ENCODE measurements around the gene KRTAP4-9. TPM values are rescaled to one million over a fixed set of nuclear protein-coding genes. Genes with fewer than 3 reads are reported as not detected.
"Not testable (repeated sequence)": the region's sequence is repeated elsewhere in the genome, so short reads cannot be mapped to it uniquely, and the experiment has no call there.

KRTAP4-9 gene
- total RNA-seq, 4 donors from 2014 or later, result not detected

DNA sequence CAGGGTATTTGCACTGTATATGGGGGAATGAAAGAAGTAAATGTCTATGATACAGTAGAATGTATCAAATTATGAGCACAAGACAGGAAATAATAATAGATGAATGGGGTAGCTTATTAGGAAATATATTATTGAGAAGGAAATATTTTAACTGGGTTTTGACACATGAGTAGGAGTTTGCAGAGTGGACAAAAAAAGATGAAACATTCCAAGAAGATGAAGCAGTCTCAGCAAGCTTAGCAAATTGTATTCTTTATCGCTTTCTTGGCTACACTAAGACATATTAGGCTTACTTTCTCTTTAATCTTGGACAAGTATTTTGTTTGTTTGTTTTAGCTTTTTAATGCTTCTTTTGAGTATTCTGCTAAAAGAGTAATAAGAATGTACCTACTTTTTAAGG, 1.3 kb upstream of the KRTAP4-9 start:
- Histone ChIP-seq H3K4me3 (replicated peaks in 1 of 3) (no peak overlapping the region), H3K36me3 (no peaks in the 10 kb centered on the region), H3K27me3 (no peaks in the 10 kb centered on the region), H3K9me3 (no peaks in the 10 kb centered on the region), H3K4me1 (no peaks in the 10 kb centered on the region), H3K27ac (no peak overlapping the region)
- no peak for TF ChIP-seq POLR2A (IDR thresholded peaks at IDR 0.05)
- TF ChIP-seq, protein P1, sequence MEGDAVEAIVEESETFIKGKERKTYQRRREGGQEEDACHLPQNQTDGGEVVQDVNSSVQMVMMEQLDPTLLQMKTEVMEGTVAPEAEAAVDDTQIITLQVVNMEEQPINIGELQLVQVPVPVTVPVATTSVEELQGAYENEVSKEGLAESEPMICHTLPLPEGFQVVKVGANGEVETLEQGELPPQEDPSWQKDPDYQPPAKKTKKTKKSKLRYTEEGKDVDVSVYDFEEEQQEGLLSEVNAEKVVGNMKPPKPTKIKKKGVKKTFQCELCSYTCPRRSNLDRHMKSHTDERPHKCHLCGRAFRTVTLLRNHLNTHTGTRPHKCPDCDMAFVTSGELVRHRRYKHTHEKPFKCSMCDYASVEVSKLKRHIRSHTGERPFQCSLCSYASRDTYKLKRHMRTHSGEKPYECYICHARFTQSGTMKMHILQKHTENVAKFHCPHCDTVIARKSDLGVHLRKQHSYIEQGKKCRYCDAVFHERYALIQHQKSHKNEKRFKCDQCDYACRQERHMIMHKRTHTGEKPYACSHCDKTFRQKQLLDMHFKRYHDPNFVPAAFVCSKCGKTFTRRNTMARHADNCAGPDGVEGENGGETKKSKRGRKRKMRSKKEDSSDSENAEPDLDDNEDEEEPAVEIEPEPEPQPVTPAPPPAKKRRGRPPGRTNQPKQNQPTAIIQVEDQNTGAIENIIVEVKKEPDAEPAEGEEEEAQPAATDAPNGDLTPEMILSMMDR (IDR thresholded peaks at IDR 0.05), result no peak
- DNase-seq, result no peak
- WGBS, 2 donors, result 88 to 94% methylated on average over 1 of the region's 1 CpG
- intact Hi-C loops (cut with DNase I), result no loop called here

DNA sequence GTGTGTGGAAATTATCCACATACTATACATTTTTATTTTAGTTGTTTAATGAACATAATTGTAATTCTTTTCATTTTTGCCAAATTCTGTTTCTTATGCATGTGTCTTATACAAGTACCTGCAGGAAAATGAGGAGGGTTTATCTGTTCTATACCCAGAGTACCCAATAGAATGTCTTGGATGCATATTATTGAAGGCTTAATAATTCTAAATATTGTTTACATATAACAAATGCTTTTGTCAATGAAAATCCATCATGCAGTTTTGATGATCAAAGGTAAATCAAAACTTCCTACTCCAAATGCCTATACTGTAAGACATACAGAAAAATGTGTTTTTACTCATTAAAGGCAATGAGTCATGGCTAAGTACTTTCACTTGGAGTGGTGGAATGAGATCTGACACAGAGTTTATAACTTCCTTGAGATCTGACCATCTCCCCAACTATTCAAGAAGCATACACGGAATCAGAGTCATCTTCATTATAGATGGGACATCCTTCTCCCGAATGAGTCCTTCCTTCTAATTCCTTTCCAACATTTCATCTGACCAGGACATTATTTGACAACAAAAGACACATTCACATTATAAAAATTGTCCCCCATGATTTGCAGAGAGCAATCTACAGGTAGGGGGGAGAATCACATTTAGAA, 677 bp upstream of the KRTAP4-9 start:
- DNase-seq; H3K27ac ChIP-seq; H3K36me3 ChIP-seq; H3K9me3 ChIP-seq; H3K4me3 ChIP-seq (replicated peaks in 1 of 3); H3K4me1 ChIP-seq; H3K27me3 ChIP-seq; intact Hi-C loops (cut with DNase I): not testable (repeated sequence)
- 74 to 75% methylated on average over 2 of the region's 2 CpGs for WGBS, 2 donors

DNA sequence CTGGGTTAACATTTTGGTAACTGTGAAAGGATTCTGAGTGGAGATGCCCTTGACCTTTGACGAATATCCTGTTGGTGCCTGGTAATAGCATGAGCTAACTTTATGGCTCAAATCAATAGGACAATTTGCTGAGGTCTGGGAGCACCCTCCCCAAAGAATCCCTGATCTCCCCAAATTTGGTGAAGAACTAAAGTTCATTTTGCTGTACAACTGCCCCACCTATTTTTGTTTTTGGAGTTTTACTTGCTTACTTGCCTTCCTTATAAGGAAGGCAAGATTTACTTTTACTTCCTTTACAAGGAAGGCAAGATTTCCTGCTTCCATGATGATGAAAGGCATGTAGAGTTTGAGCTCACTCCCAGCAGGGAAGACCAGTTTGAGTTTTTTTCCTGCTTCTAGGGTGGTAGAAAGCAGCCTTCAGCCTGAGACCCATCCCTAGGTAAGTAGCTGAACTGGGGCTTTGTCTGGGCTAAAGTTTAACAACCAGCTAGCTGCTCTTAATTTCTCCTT, 2.8 kb downstream of the KRTAP4-9 start:
- intact Hi-C loops (cut with DNase I), result no loop called here
- Histone ChIP-seq H3K27me3 (no peaks in the 10 kb centered on the region), H3K36me3 (no peaks in the 10 kb centered on the region), H3K4me1 (no peaks in the 10 kb centered on the region), H3K27ac (no peak overlapping the region), H3K9me3 (no peaks in the 10 kb centered on the region), H3K4me3 (replicated peaks in 1 of 3) (no peak overlapping the region)
- no peak for DNase-seq
- TF ChIP-seq POLR2A (IDR thresholded peaks at IDR 0.05), result no peak
- 74 to 82% methylated on average over 1 of the region's 1 CpG for WGBS, 2 donors

DNA sequence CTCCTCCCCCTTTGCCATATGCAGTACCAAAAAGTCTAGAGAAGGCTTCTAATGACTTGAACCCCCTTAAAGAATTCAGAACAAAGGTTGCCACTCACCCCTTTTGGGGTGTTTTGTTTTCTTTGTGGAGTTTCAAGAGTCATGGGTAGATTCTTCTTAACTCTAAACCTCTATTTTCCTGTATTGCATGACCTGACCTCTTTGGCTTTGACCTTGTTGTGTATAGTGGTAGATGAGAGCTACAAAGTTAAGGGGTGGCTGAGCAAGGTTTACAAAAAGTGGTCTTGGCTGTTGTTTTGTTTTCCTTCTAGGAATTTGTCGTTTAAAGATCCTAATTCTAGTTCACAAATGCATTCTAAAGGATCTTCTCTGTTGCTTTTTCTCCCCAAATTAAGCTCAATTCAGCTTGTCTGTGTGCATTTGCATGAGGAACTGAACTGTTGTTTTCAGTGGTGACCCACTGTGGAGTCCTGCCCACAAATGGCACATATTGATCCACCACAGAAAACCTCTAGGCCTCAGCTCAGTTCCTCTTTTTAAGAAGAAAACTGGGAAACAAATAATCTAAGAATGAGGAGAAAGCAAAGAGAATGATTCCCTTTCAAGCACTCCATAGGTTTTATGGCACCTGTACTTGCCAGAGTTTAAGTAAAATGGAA, 3.7 kb downstream of the KRTAP4-9 start:
- intact Hi-C loops (cut with DNase I); H3K4me3 ChIP-seq (replicated peaks in 1 of 3); H3K27me3 ChIP-seq; DNase-seq; H3K4me1 ChIP-seq; H3K9me3 ChIP-seq; H3K27ac ChIP-seq; H3K36me3 ChIP-seq: not testable (repeated sequence)
- 0 to 13% methylated on average over 1 of the region's 1 CpG for WGBS, 2 donors

DNA sequence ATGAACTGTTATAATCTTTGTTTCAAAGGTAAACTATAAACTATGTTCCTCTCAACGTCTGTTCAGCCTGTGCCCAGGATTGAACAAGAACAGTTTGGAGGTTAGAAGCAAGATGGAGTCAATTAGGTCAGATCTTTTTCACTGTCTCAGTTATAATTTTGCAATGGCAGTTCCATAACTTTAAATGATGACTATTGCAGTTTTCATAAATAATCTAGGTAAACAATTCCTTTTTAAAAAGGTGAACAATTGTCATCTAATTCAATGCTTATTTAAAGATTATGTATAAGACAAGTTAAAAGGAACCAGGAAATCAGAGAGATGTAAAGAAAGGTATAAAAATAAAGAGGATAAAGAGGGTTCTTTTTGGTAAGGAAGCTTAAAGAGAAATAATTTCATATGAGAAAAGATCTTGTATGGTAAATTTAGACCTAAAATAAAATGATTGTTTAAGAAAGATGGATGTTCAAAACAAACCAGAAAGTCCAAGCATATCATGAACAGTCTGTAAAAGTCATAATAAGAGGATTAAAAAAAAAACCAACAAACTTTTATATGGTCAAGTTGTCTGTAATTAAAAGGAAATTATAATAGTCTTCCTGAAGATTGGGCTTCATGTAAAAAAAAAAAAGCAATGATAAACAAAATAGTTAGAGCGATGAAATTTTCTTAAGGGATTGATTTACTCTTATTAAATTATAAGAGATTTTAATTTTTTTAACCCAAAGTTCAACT, 6.1 kb downstream of the KRTAP4-9 start:
- DNase-seq, result no peak
- Histone ChIP-seq H3K9me3 (no peaks in the 10 kb centered on the region), H3K27me3 (no peaks in the 10 kb centered on the region), H3K4me1 (no peaks in the 10 kb centered on the region), H3K36me3 (no peaks in the 10 kb centered on the region), H3K27ac (no peak overlapping the region), H3K4me3 (replicated peaks in 1 of 3) (no peak overlapping the region)
- intact Hi-C loops (cut with DNase I), result no loop called here
- WGBS, 2 donors, result 82 to 84% methylated on average over 2 of the region's 2 CpGs
- TF ChIP-seq, protein P1 (IDR thresholded peaks at IDR 0.05), result no peak
- no peak for TF ChIP-seq POLR2A (IDR thresholded peaks at IDR 0.05)

DNA sequence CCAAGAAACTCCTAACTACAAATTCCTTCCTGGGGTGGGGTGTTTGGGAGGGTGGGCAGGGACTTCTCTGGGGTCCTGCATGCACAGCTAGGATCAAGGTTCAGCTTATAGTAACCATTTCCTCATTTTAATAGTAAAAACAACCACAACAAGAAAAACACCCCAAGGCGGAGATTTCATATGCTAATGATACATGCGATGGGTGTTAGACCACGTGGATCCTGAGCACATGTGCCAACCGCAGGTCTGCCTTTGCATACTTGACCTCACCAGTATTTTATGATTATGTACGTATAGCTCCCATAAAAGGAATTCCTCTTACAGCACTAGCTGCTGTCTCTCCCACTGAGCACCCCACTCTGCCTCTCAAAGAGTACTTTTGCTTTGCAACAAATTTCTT, 11.1 kb downstream of the KRTAP4-9 start:
- no peak for DNase-seq
- 62 to 69% methylated on average over 5 of the region's 5 CpGs for WGBS, 2 donors
- H3K4me3 ChIP-seq (replicated peaks in 1 of 3), result no peak overlapping the region
- no peaks in the 10 kb centered on the region for H3K27me3 ChIP-seq
- no peak overlapping the region for H3K27ac ChIP-seq
- H3K9me3 ChIP-seq, result no peaks in the 10 kb centered on the region
- no peaks in the 10 kb centered on the region for H3K4me1 ChIP-seq
- TF ChIP-seq POLR2A (IDR thresholded peaks at IDR 0.05), result no peak
- TF ChIP-seq, protein P1 (IDR thresholded peaks at IDR 0.05), result no peak
- intact Hi-C loops (cut with DNase I), result no loop called here
- no peaks in the 10 kb centered on the region for H3K36me3 ChIP-seq

DNA sequence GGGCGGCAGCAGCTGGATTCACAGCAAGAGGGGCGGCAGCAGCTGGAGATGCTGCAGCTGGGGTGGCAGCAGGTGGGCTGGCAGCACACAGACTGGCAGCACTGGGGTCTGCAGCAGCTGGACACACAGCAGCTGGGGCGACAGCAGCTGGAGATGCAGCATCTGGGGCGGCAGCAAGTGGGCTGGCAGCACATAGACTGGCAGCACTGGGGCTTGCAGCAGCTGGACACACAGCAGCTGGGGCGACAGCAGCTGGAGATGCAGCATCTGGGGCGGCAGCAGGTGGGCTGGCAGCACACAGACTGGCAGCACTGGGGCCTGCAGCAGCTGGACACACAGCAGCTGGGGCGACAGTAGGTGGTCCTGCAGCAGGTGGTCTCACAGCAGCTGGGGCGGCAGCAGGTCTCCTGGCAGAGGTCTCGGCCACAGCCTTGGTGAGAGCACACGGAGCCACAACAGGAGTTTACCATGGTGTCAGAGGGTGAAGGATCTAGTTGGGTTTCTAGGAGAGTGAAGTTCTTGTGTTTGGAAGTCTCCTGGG, 12.7 kb downstream of the KRTAP4-9 start, which contains the start of gene KRTAP4-11:
TSS of gene KRTAP4-11 (minus strand) at position 528 of the 541 bp plus-strand sequence. CDS start at position 470, 58 bp downstream.
- intact Hi-C loops (cut with DNase I); H3K27me3 ChIP-seq; H3K27ac ChIP-seq; H3K9me3 ChIP-seq; DNase-seq; H3K4me1 ChIP-seq; H3K36me3 ChIP-seq; H3K4me3 ChIP-seq (replicated peaks in 1 of 3): not testable (repeated sequence)
- WGBS, 2 donors, result 75 to 95% methylated on average over 7 to 8 of the region's 10 CpGs
